A549 (cell line): ENCODE measurements around the gene PDGFD.

ENCODE experiments used
- CEBPB ChIP-seq, 2 experiments: fragments of >200 bp in 1 of 2; sonication (Bioruptor Twin) in 1 of 2; formaldehyde crosslinking in 1 of 2; IDR thresholded peaks; 2 replicates each; pipeline ENCODE4 v1.6.1; 2012 to 2016
- CHD2 ChIP-seq: fragments of 150-350 bp; IDR thresholded peaks from 2 replicates; pipeline ENCODE4 v1.6.1; 2014; ENCODE audit warnings: low read length; ENCODE audit not compliant: partially characterized antibody
- CTCF ChIP-seq: fragments of >200 bp; sonication (Bioruptor Twin); formaldehyde crosslinking; IDR thresholded peaks from 3 replicates; pipeline ENCODE4 v1.5.1; 2016
- E2F6 ChIP-seq: IDR thresholded peaks from 2 replicates; pipeline ENCODE4 v1.6.1; 2012; ENCODE audit warnings: low read depth, borderline replicate concordance
- EP300 ChIP-seq, 2 experiments: fragments of >200 bp; sonication (Bioruptor Twin); formaldehyde crosslinking; IDR thresholded peaks; 2 replicates in 1 of 2; 3 replicates in 1 of 2; pipeline ENCODE4 v1.6.1; 2016 to 2017
- JUNB ChIP-seq: fragments of >200 bp; sonication (Bioruptor Twin); formaldehyde crosslinking; IDR thresholded peaks from 2 replicates; pipeline ENCODE4 v1.6.1; 2016
- KDM1A ChIP-seq: fragments of 200-600 bp; sonication (generic); IDR thresholded peaks from 2 replicates; pipeline ENCODE4 v1.6.1; 2016; ENCODE audit warnings: low read depth, mild to moderate bottlenecking
- MAFK ChIP-seq: fragments of 450-650 bp; IDR thresholded peaks from 2 replicates; pipeline ENCODE4 v1.6.1; 2014; ENCODE audit not compliant: partially characterized antibody
- MYC ChIP-seq: IDR thresholded peaks from 2 replicates; pipeline ENCODE4 v1.6.1; 2012; ENCODE audit warnings: mild to moderate bottlenecking, inconsistent platforms, low read length, improper control_type of control experiment, borderline replicate concordance
- POLR2AphosphoS2 ChIP-seq: conservative IDR thresholded peaks from 2 replicates; pipeline ENCODE4 v1.6.1; 2012; ENCODE audit warnings: low read length, improper control_type of control experiment, inconsistent platforms
- RAD21 ChIP-seq, 2 experiments: fragments of >200 bp in 1 of 2; sonication (Bioruptor Twin) in 1 of 2; formaldehyde crosslinking in 1 of 2; IDR thresholded peaks in 1 of 2; conservative IDR thresholded peaks in 1 of 2; 2 replicates in 1 of 2; 3 replicates in 1 of 2; pipeline ENCODE4 v1.6.1; 2012 to 2018; ENCODE audit warnings: inconsistent platforms in 1 of 2
- RCOR1 ChIP-seq: fragments of 150-350 bp; IDR thresholded peaks from 2 replicates; pipeline ENCODE4 v1.6.1; 2014; ENCODE audit warnings: antibody characterized with exemption, low read length, low read depth

DNA sequence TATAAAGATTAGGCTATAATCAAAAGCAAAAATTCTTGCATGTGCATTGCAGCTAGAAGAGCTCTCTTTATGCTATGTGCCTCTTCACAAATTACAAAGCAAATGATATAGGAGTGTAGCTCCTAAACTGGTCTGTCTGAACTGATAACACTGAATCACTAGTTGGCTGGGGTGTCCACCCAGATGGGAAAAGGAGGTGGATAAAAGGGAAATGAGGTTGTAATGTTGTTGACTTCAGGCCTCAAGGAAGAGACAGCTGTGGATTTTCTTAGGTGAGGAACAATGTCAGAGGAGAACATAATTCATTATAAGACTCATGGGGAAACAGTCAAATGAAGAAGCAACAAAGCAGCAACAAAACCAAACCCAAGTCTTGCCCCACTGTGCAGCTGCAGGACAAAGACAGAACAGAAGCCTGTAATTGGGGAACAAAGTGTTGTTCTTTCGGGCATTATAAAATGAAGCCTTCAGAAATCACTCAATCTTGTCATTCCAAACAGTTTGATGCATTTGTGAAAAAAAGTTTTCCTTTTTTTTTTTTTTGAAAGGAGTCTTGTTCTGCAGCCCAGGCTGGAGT, 257.6 kb downstream of the PDGFD start:
- TF ChIP-seq CTCF = no peak
- TF ChIP-seq POLR2AphosphoS2 = no peak
- TF ChIP-seq EP300 (IDR thresholded peaks at IDR 0.05) = no peak
- no peak for TF ChIP-seq KDM1A
- no peak for TF ChIP-seq MAFK
- no peak for TF ChIP-seq CHD2
- no peak for TF ChIP-seq E2F6
- no peak for TF ChIP-seq RAD21 (conservative IDR thresholded peaks at IDR 0.05 in 1 of 2, IDR thresholded peaks at IDR 0.05 in 1 of 2)
- TF ChIP-seq JUNB = no peak
- no peak for TF ChIP-seq CEBPB (IDR thresholded peaks at IDR 0.05)
- no peak for TF ChIP-seq RCOR1
- TF ChIP-seq MYC = no peak
